ENCODE data around the gene ST6GALNAC3. TPM values are rescaled to one million over a fixed set of nuclear protein-coding genes. Genes with fewer than 3 reads are reported as not detected.

The ST6GALNAC3 gene
- total and polyA plus RNA-seq, 3 donors from 2014 or later, result 0.46 to 0.87 (median 0.74) TPM

GRCh38 chr1:76408303-76408702 is 333.8 kb downstream of the ST6GALNAC3 start:
- H3K27me3 ChIP-seq, result no peaks in the 10 kb centered on the region
- 75 to 83% methylated on average over 3 of the region's 3 CpGs for WGBS, 2 donors
- H3K27ac ChIP-seq, result no peak overlapping the region
- H3K4me3 ChIP-seq, result no peak overlapping the region
- TF ChIP-seq CTCF (IDR thresholded peaks at IDR 0.05) (no peak), POLR2A (IDR thresholded peaks at IDR 0.05) (no peak)
- intact Hi-C loops (cut with DNase I; ENCODE audit: low total_unique reads), result no loop called here
- no peaks in the 10 kb centered on the region for H3K9me3 ChIP-seq
- DNase-seq, result no peak
- no peaks in the 10 kb centered on the region for H3K36me3 ChIP-seq (ENCODE audit: low read depth, missing control alignments)
- no peaks in the 10 kb centered on the region for H3K4me1 ChIP-seq

- 66 to 93% methylated on average over 2 of the region's 2 CpGs for WGBS, 2 donors
- Histone ChIP-seq H3K36me3 (ENCODE audit: low read depth, missing control alignments) (no peaks in the 10 kb centered on the region), H3K4me3 (no peak overlapping the region), H3K9me3 (no peaks in the 10 kb centered on the region), H3K4me1 (no peaks in the 10 kb centered on the region), H3K27ac (no peak overlapping the region), H3K27me3 (no peaks in the 10 kb centered on the region)
- DNase-seq, result no peak
- TF ChIP-seq POLR2A (IDR thresholded peaks at IDR 0.05), result no peak
- no peak for TF ChIP-seq CTCF (IDR thresholded peaks at IDR 0.05)
- intact Hi-C loops (cut with DNase I; ENCODE audit: low total_unique reads), result no loop called here
These were observed 336.0 kb downstream of the ST6GALNAC3 start for GRCh38 chr1:76410499-76410898.

GRCh38 chr1:76418531-76418930 is 344.0 kb downstream of the ST6GALNAC3 start:
- DNase-seq, result no peak
- WGBS, 2 donors, result 62 to 66% methylated on average over 3 of the region's 3 CpGs
- no peak overlapping the region for H3K27ac ChIP-seq
- H3K36me3 ChIP-seq (ENCODE audit: low read depth, missing control alignments), result no peaks in the 10 kb centered on the region
- TF ChIP-seq CTCF (IDR thresholded peaks at IDR 0.05), result no peak
- no peak for TF ChIP-seq POLR2A (IDR thresholded peaks at IDR 0.05)
- H3K4me3 ChIP-seq, result no peak overlapping the region
- H3K27me3 ChIP-seq, result no peaks in the 10 kb centered on the region
- H3K4me1 ChIP-seq, result no peaks in the 10 kb centered on the region
- H3K9me3 ChIP-seq, result no peaks in the 10 kb centered on the region
- intact Hi-C loops (cut with DNase I; ENCODE audit: low total_unique reads), result no loop called here

GRCh38 chr1:76419603-76420002 is 345.1 kb downstream of the ST6GALNAC3 start:
- Histone ChIP-seq H3K4me3 (no peak overlapping the region), H3K4me1 (no peaks in the 10 kb centered on the region), H3K36me3 (ENCODE audit: low read depth, missing control alignments) (no peaks in the 10 kb centered on the region), H3K27ac (no peak overlapping the region), H3K27me3 (no peaks in the 10 kb centered on the region), H3K9me3 (no peaks in the 10 kb centered on the region)
- TF ChIP-seq POLR2A (IDR thresholded peaks at IDR 0.05), result no peak
- TF ChIP-seq CTCF (IDR thresholded peaks at IDR 0.05), result no peak
- DNase-seq, result no peak
- intact Hi-C loops (cut with DNase I; ENCODE audit: low total_unique reads), result no loop called here
- WGBS, 2 donors, result 64 to 77% methylated on average over 2 of the region's 2 CpGs

Measured in testis (tissue), 3 donors.